CD4-positive, alpha-beta T cell treated with Interleukin-4 for 1 hour (primary cell): ENCODE results near the gene ACVR1B.
"Not testable (repeated sequence)": the region's sequence is repeated elsewhere in the genome, so short reads cannot be mapped to it uniquely, and the experiment has no call there.

ENCODE experiments used
- DNase-seq, 2 donors: peaks; one replicate each; pipeline ENCODE4 v3.0.0-alpha.2; 2020 to 2022

Gene ACVR1B

GRCh38 chr12:51972422-51972812 is 20.9 kb downstream of the ACVR1B start:
- DNase-seq, result no peak

GRCh38 chr12:51972849-51973273 is 21.4 kb downstream of the ACVR1B start:
- DNase-seq, result peak; percentile 62 to 77

- DNase-seq, result no peak
These were observed 22.1 kb downstream of the ACVR1B start for GRCh38 chr12:51973560-51973959.

GRCh38 chr12:51974646-51975045 is 23.1 kb downstream of the ACVR1B start:
- DNase-seq, result no peak

- no peak for DNase-seq
These were observed 23.7 kb downstream of the ACVR1B start for GRCh38 chr12:51975196-51975595.

- peak in 1 of 2 donors; percentile 25 for DNase-seq
These were observed 25.1 kb downstream of the ACVR1B start for GRCh38 chr12:51976376-51977160.

- no peak for DNase-seq
These were observed 25.8 kb downstream of the ACVR1B start for GRCh38 chr12:51977320-51977753.

GRCh38 chr12:51979306-51979705 is 27.8 kb downstream of the ACVR1B start:
- not testable (repeated sequence) for DNase-seq

GRCh38 chr12:51980051-51980808 is 28.7 kb downstream of the ACVR1B start:
- DNase-seq, result peak; percentile 74 to 77

GRCh38 chr12:51980809-51981127 is 29.3 kb downstream of the ACVR1B start:
- DNase-seq, result no peak

GRCh38 chr12:51984657-51985056 is 33.2 kb downstream of the ACVR1B start:
- no peak for DNase-seq

GRCh38 chr12:51985154-51985835 is 33.8 kb downstream of the ACVR1B start:
- DNase-seq, result no peak

GRCh38 chr12:51986834-51987233 is 35.3 kb downstream of the ACVR1B start:
- no peak for DNase-seq

- no peak for DNase-seq
These were observed 40.7 kb downstream of the ACVR1B start for GRCh38 chr12:51992246-51992645.

- DNase-seq, result no peak
These were observed 43.0 kb downstream of the ACVR1B start for GRCh38 chr12:51994539-51994820.

GRCh38 chr12:51994959-51995358 is 43.5 kb downstream of the ACVR1B start:
- no peak for DNase-seq

GRCh38 chr12:51997136-51997535 is 45.6 kb downstream of the ACVR1B start:
- DNase-seq, result no peak

GRCh38 chr12:52003016-52003550 is 51.6 kb downstream of the ACVR1B start:
- no peak for DNase-seq

GRCh38 chr12:52003591-52003990 is 52.1 kb downstream of the ACVR1B start:
- DNase-seq, result no peak

GRCh38 chr12:52004042-52004648 is 52.6 kb downstream of the ACVR1B start:
- no peak for DNase-seq

GRCh38 chr12:52005218-52005902 is 53.9 kb downstream of the ACVR1B start:
- DNase-seq, result no peak

- DNase-seq, result peak; percentile 41 to 88
These were observed 54.6 kb downstream of the ACVR1B start for GRCh38 chr12:52005903-52006703.
